Esophagus muscularis mucosa (tissue), 3 donors: ENCODE results near the gene LRP1.

Source experiments
- CTCF ChIP-seq, 3 experiments: fragments of 200-600 bp in 2 of 3; fragments of 450-650 bp in 1 of 3; sonication (generic) in 2 of 3; IDR thresholded peaks; one replicate each; pipeline ENCODE4 v1.5.1; 2017 to 2019; ENCODE audit warnings: antibody characterized with exemption in 3 of 3, mild to moderate bottlenecking in 2 of 3, moderate library complexity in 1 of 3
- POLR2A ChIP-seq: fragments of 450-650 bp; IDR thresholded peaks from one replicate; pipeline ENCODE4 v1.6.1; 2017; ENCODE audit warnings: antibody characterized with exemption, moderate library complexity, mild to moderate bottlenecking, low read depth

GRCh38 chr12:57158186-57158585 is 29.9 kb downstream of the LRP1 start:
- TF ChIP-seq CTCF (IDR thresholded peaks at IDR 0.05), result no peak
- no peak for TF ChIP-seq POLR2A
